Esophagus squamous epithelium (tissue), 5 donors: ENCODE measurements around the gene VPS41. TPM values are rescaled to one million over a fixed set of nuclear protein-coding genes. Genes with fewer than 3 reads are reported as not detected.

ENCODE experiments used
- DNase-seq: peaks from one replicate; lab custom pipeline; 2025; lab: John Stamatoyannopoulos, UW
- H3K27ac ChIP-seq, 4 donors: fragments of 200-600 bp; sonication (generic); one replicate each; pipeline ENCODE4 v1.5.1; 2016 to 2019; ENCODE audit warnings: mild to moderate bottlenecking in 1 of 4
- H3K27me3 ChIP-seq, 4 donors: fragments of 200-600 bp; sonication (generic); 1 replicate in 3 of 4; 2 replicates in 1 of 4; pipeline versions ENCODE4 v1.5.1 to v1.6.0; 2017 to 2021; ENCODE audit warnings: antibody characterized with exemption in 1 of 4
- H3K36me3 ChIP-seq, 3 donors: fragments of 200-600 bp; sonication (generic); one replicate each; pipeline ENCODE4 v1.5.1; 2016 to 2019
- H3K4me1 ChIP-seq, 3 donors: fragments of 200-600 bp; sonication (generic); one replicate each; pipeline ENCODE4 v1.5.1; 2017 to 2019
- H3K4me3 ChIP-seq, 4 donors: fragments of 200-600 bp; sonication (generic); 1 replicate in 3 of 4; 2 replicates in 1 of 4; pipeline ENCODE4 v1.5.1; 2016 to 2019; ENCODE audit warnings: mild to moderate bottlenecking in 2 of 4, moderate library complexity in 1 of 4
- H3K9me3 ChIP-seq, 3 donors: fragments of 200-600 bp; sonication (generic); one replicate each; pipeline ENCODE4 v1.5.1; 2016 to 2019
- POLR2A ChIP-seq, 4 donors: fragments of 450-650 bp; IDR thresholded peaks; one replicate each; pipeline ENCODE4 v1.6.1; 2017; ENCODE audit warnings: antibody characterized with exemption in 4 of 4, mild to moderate bottlenecking in 4 of 4, moderate library complexity in 3 of 4
- WGBS, 2 donors: methylation state at CpG; one replicate each; pipeline ENCODE4 v1.1.5; 2018; 5-methylcytosine and 5-hydroxymethylcytosine counted together
- intact Hi-C: fragments of 100-400 bp; cut with DNase I; formaldehyde crosslinking; loops from one replicate; pipeline ENCODE4 v1.15.0; 2022
- total RNA-seq, 4 donors: library from RNA; depleted of rRNA; stranded (reverse); fragments of >200 nt; gene quantifications; one replicate each; pipeline ENCODE4 v1.1.0, GENCODE V29; 2016
- TF ChIP-seq, protein P1 (sequence below), 6 experiments: fragments of 450-650 bp in 4 of 6; fragments of 200-600 bp in 2 of 6; sonication (generic) in 2 of 6; IDR thresholded peaks; one replicate each; pipeline ENCODE4 v1.5.1; 2016 to 2019; ENCODE audit warnings: antibody characterized with exemption in 6 of 6, mild to moderate bottlenecking in 4 of 6, moderate library complexity in 4 of 6
- donor health status: DM: yes; HTN: yes; CAD: no.

VPS41 gene
- total RNA-seq, 4 donors from 2014 or later = 14.3 to 25.5 (median 23.2) TPM

DNA sequence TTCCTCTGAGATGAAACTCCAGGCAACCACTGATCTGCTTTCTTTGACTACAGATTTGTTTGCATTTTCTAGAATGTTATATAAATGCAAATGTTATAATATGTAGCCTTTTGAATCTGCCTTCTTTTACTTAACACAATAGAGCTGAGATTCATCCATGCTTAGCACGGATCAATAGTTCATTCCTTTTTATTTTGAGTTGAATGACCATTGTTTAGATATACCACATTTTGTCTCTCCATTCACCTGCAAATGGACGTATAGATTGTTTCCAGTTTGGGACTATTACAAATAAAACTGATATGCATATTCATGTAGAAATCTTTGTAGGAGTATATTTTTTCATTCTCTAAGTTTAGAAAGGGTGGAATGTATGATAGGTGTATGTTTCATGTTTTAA lies 57.7 kb downstream of the VPS41 start:
- H3K4me1 ChIP-seq = no peaks in the 10 kb centered on the region
- intact Hi-C loops = no loop called here
- no peaks in the 10 kb centered on the region for H3K27me3 ChIP-seq
- peaks cover 0 to 13% (median 0%) of the 10 kb centered on the region in 3 donors for H3K36me3 ChIP-seq
- TF ChIP-seq, protein P1, sequence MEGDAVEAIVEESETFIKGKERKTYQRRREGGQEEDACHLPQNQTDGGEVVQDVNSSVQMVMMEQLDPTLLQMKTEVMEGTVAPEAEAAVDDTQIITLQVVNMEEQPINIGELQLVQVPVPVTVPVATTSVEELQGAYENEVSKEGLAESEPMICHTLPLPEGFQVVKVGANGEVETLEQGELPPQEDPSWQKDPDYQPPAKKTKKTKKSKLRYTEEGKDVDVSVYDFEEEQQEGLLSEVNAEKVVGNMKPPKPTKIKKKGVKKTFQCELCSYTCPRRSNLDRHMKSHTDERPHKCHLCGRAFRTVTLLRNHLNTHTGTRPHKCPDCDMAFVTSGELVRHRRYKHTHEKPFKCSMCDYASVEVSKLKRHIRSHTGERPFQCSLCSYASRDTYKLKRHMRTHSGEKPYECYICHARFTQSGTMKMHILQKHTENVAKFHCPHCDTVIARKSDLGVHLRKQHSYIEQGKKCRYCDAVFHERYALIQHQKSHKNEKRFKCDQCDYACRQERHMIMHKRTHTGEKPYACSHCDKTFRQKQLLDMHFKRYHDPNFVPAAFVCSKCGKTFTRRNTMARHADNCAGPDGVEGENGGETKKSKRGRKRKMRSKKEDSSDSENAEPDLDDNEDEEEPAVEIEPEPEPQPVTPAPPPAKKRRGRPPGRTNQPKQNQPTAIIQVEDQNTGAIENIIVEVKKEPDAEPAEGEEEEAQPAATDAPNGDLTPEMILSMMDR (IDR thresholded peaks at IDR 0.05) = no peak
- no peak for TF ChIP-seq POLR2A (IDR thresholded peaks at IDR 0.05)
- H3K9me3 ChIP-seq = no peaks in the 10 kb centered on the region
- H3K27ac ChIP-seq = no peak overlapping the region
- no peak overlapping the region for H3K4me3 ChIP-seq
- 82 to 84% methylated on average over 2 of the region's 2 CpGs for WGBS, 2 donors
- no peak for DNase-seq

DNA sequence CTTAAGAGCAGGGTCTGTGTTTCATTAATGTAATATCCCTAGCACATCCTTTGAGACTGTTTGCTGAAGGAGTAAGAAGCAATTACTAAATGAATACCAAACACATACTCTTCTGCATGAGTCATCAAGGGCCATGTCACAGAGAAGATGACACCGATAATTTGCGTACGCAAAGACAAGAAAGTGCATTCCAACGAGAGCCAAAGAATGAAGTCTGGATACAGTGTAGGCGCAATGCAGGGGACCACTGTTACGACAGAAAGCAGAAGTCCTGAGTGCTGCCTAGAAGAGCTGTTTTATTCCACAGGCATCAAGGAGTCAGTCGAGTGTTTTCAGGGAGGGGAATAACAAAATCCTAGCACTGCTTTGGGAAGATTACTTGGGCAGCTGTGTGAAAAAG lies 62.7 kb downstream of the VPS41 start:
- Histone ChIP-seq H3K4me3 (no peak overlapping the region), H3K27me3 (no peaks in the 10 kb centered on the region), H3K27ac (no peak overlapping the region), H3K4me1 (no peaks in the 10 kb centered on the region), H3K36me3 (peaks cover 0 to 13% (median 0%) of the 10 kb centered on the region in 3 donors), H3K9me3 (no peaks in the 10 kb centered on the region)
- intact Hi-C loops = no loop called here
- no peak for TF ChIP-seq POLR2A (IDR thresholded peaks at IDR 0.05)
- 84 to 91% methylated on average over 7 of the region's 7 CpGs for WGBS, 2 donors
- DNase-seq = no peak

GRCh38 chr7:38844952-38845563 lies 63.9 kb downstream of the VPS41 start:
- TF ChIP-seq POLR2A (IDR thresholded peaks at IDR 0.05) = no peak
- TF ChIP-seq, protein P1 (IDR thresholded peaks at IDR 0.05) = no peak
- no peak for DNase-seq
- Histone ChIP-seq H3K27me3 (no peaks in the 10 kb centered on the region), H3K9me3 (no peaks in the 10 kb centered on the region), H3K27ac (no peak overlapping the region), H3K36me3 (peaks cover 0 to 13% (median 0%) of the 10 kb centered on the region in 3 donors), H3K4me3 (no peak overlapping the region), H3K4me1 (no peaks in the 10 kb centered on the region)
- WGBS, 2 donors = 85 to 93% methylated on average over 8 of the region's 8 CpGs
- intact Hi-C loops = no loop called here

- intact Hi-C loops = no loop called here
- H3K9me3 ChIP-seq = no peaks in the 10 kb centered on the region
- no peak overlapping the region for H3K4me3 ChIP-seq
- DNase-seq = no peak
- no peaks in the 10 kb centered on the region for H3K36me3 ChIP-seq
- no peak for TF ChIP-seq POLR2A (IDR thresholded peaks at IDR 0.05)
- TF ChIP-seq, protein P1 (IDR thresholded peaks at IDR 0.05) = no peak
- H3K27me3 ChIP-seq = no peaks in the 10 kb centered on the region
- 69 to 83% methylated on average over 1 of the region's 1 CpG for WGBS, 2 donors
- H3K27ac ChIP-seq = no peak overlapping the region
- no peaks in the 10 kb centered on the region for H3K4me1 ChIP-seq
These were observed 66.2 kb downstream of the VPS41 start for GRCh38 chr7:38842746-38843145.

DNA sequence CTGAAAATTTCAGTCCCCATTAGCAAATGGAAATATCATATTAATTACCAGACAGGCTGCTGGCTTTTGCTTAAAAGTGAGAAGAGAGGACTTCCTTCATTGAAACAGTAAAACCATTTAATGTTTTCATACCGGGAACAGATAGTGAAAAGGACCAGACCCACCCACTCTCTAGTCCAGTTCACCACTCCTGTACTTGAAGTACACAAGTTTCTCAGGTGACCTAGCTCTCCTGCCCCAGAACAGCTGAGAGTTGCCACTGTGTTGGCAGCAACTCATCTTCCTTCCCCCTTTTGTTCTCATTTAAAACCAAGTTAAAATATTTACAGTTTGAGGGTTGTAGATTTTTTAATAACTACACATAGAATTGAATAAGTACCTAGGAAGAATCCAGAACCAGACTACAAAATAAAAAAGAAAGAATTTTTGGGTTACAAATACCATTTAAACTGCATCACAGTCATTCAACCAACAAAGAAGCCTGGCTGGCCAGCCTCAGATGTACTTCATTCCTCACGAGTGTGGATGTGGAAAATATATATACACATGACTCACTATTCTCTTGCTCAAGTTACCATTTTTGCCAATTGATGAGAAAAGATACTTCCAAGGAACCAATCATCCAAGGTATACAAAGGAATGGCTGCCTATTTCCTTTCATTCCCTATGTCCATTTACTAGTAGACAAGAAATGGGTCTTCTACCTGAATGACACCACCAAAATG lies 68.1 kb downstream of the VPS41 start:
- H3K27ac ChIP-seq = no peak overlapping the region
- no peaks in the 10 kb centered on the region for H3K27me3 ChIP-seq
- no peaks in the 10 kb centered on the region for H3K36me3 ChIP-seq
- intact Hi-C loops = no loop called here
- 40 to 47% methylated on average over 2 of the region's 2 CpGs for WGBS, 2 donors
- TF ChIP-seq POLR2A (IDR thresholded peaks at IDR 0.05) = no peak
- TF ChIP-seq, protein P1 (IDR thresholded peaks at IDR 0.05) = no peak
- H3K4me1 ChIP-seq = no peaks in the 10 kb centered on the region
- no peak for DNase-seq
- no peaks in the 10 kb centered on the region for H3K9me3 ChIP-seq
- H3K4me3 ChIP-seq = no peak overlapping the region
